GM19372 (cell line): Measurements from ENCODE around the gene ALKBH6.

Experiments used
- ATAC-seq: cut with Tn5 transposase; IDR thresholded peaks from one replicate; pipeline ENCODE4 v1.9.1; 2021; ENCODE audit warnings: mild to moderate bottlenecking, low read depth, moderate library complexity; ENCODE audit not compliant: unreplicated experiment

ALKBH6 gene

DNA sequence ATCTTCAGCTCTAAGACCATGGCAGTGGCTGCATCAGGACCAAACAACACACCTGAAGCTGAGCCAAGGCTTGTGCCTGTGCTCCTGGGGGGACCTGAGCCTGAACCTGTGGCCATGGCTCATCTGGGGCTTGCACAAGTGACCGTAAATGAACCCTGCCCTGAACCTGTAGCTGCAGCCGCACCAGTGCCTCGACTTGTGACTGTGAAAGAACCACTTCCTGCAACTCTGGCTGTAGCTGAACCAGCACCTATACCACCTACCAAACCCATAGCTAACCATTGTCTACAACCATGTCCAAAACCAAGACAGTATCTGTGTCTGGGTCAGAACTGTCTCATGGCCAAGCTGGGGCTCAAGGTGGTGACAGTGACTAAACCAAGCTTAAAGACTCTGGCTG is 47.2 kb downstream of the ALKBH6 start:
- no peak for ATAC-seq

DNA sequence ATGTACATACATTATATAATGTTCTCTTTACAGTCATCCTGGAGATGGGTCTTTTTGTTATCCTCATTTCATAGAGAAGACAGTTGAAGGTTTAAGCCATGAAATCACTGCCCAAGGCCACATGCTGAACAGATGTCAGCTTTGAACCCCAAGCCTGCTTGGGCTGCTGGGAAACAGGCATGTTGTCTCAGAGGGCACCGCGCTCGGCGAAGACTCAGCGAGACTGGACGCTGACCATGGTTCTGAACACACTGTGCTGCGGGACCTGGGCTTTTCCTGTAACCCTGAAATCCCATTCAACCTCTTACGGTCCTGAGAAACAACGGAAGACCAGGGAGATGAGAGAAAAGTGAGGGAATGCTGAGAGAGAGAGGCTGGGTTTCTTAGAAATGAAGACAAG is 50.5 kb downstream of the ALKBH6 start:
- ATAC-seq: no peak

DNA sequence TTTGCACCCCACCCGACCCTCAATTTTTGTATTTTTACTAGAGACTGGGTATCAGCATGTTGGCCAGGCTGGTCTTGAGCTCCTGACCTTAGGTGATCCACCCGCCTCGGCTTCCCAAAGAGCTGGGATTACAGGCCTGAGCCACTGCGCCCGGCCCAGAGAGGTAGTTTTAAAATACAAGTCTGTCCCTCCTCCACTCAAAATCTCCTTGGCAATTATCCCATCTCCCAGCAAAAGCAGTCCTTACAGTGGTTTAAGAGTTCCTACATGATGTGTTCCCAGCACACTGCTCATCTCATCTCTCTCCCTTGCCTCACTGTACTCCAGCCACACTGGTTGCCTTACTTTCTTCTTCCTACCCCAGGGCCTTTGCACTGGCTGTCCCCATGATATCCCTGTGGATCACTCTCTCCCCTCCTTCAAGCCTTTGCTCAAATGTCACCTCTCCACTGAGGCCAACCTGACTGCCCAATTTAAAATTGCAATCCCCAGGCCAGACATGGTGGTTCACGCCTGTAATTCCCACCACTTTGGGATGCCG is 53.5 kb downstream of the ALKBH6 start:
- ATAC-seq: no peak

GRCh38 chr19:35959968-35960320 is 54.1 kb downstream of the ALKBH6 start:
- no peak for ATAC-seq
